WERI-Rb-1 (cell line): Measurements from ENCODE around the gene TSPEAR.
"Not testable (repeated sequence)": the region's sequence is repeated elsewhere in the genome, so short reads cannot be mapped to it uniquely, and the experiment has no call there.

Experiments
- DNase-seq: peaks from one replicate; pipeline ENCODE4 v3.0.0-alpha.2; 2020
- H3K27ac ChIP-seq: fragments of 250-450 bp; sonication (Bioruptor Pico); 2 replicates; pipeline ENCODE4 v1.5.1; 2020; ENCODE audit warnings: mild to moderate bottlenecking, moderate library complexity
- H3K27me3 ChIP-seq: fragments of 250-450 bp; sonication (Bioruptor Pico); 2 replicates; pipeline ENCODE4 v1.5.1; 2021; ENCODE audit warnings: mild to moderate bottlenecking, low read depth, moderate library complexity; ENCODE audit not compliant: insufficient read depth, severe bottlenecking
- H3K36me3 ChIP-seq: fragments of 250-450 bp; sonication (Bioruptor Pico); 2 replicates; pipeline ENCODE4 v1.5.1; 2020; ENCODE audit warnings: mild to moderate bottlenecking, moderate library complexity
- H3K4me3 ChIP-seq: 2 replicates; pipeline ENCODE4 v1.5.1; 2011; ENCODE audit warnings: low read depth, mild to moderate bottlenecking, control low read depth, low read length
- H3K9me3 ChIP-seq: fragments of 250-450 bp; sonication (Bioruptor Pico); 2 replicates; pipeline ENCODE4 v1.5.1; 2021; ENCODE audit warnings: mild to moderate bottlenecking, moderate library complexity; ENCODE audit not compliant: severe bottlenecking
- TF ChIP-seq, protein P1 (sequence below): IDR thresholded peaks from 2 replicates; pipeline ENCODE4 v1.5.1; 2011; ENCODE audit warnings: low read depth, mild to moderate bottlenecking, control low read depth, inconsistent platforms, low read length

The TSPEAR gene

DNA sequence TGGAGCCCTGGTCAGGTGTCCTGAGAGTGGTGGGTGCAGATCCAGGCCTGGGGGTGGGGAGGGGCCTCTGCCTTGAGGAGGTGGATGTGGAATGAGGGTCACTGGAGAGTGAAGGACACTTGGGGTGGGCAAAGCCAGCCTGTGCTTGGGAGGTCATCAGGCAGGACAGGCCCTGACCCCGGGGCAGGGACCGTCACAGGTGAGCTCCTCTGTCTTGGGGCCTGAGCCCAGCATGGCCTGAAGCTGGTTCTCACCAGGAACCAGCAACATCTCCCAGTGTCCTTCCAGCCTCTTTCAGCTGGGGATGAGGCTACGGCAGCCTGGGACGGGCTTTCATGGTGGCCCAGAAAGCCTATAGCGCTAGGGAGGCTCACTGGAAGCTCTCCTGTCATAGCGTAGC lies 159.2 kb downstream of the TSPEAR start:
- no peak for DNase-seq
- TF ChIP-seq, protein P1, sequence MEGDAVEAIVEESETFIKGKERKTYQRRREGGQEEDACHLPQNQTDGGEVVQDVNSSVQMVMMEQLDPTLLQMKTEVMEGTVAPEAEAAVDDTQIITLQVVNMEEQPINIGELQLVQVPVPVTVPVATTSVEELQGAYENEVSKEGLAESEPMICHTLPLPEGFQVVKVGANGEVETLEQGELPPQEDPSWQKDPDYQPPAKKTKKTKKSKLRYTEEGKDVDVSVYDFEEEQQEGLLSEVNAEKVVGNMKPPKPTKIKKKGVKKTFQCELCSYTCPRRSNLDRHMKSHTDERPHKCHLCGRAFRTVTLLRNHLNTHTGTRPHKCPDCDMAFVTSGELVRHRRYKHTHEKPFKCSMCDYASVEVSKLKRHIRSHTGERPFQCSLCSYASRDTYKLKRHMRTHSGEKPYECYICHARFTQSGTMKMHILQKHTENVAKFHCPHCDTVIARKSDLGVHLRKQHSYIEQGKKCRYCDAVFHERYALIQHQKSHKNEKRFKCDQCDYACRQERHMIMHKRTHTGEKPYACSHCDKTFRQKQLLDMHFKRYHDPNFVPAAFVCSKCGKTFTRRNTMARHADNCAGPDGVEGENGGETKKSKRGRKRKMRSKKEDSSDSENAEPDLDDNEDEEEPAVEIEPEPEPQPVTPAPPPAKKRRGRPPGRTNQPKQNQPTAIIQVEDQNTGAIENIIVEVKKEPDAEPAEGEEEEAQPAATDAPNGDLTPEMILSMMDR: no peak
- Histone ChIP-seq H3K27me3 (no peaks in the 10 kb centered on the region), H3K36me3 (no peaks in the 10 kb centered on the region), H3K9me3 (peaks cover 20% of the 10 kb centered on the region), H3K27ac (no peak overlapping the region), H3K4me3 (no peak overlapping the region)

DNA sequence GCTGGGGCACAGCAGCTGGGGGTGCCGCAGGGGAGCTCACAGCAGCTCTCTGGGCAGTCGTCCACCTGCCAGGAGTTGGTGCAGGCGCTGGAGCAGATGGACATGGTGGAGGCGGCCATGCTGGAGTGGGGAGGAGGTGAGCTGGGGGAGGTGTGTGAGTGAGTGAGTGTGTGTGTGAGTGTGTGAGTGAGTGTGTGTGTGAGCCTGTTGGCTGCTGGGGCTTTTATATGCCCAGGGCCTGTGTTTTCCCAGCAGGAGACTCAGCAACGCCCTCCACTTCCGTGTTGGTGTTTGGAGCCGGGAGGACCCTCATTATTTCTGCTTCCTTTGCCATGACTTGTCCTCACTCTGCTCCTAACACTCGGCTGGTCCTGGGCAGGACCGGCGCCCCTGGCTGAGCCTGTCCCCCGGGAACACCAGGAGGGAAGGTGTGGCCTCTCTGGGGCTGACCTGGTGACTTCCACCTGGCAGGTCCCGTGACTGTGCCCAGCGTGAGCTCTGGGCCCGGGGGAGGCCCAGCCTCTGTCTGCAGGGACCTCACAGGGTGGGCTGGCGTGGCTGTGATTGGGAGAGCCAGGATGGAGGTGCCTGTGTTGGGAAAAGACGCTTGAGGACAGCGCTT lies 159.9 kb downstream of the TSPEAR start, which contains the start of gene KRTAP10-2:
Gene KRTAP10-2, minus strand, starts transcription at position 166 of the 622 bp plus-strand sequence. Its CDS starts 47 bp downstream, at position 119.
- TF ChIP-seq, protein P1: no peak
- DNase-seq: no peak
- Histone ChIP-seq H3K27ac (no peak within 1 kb of the TSS), H3K9me3 (peaks cover 26% of the 10 kb centered on the region), H3K4me3 (no peak within 1 kb of the TSS), H3K36me3 (no peaks in the 10 kb centered on the region), H3K27me3 (no peaks in the 10 kb centered on the region)

DNA sequence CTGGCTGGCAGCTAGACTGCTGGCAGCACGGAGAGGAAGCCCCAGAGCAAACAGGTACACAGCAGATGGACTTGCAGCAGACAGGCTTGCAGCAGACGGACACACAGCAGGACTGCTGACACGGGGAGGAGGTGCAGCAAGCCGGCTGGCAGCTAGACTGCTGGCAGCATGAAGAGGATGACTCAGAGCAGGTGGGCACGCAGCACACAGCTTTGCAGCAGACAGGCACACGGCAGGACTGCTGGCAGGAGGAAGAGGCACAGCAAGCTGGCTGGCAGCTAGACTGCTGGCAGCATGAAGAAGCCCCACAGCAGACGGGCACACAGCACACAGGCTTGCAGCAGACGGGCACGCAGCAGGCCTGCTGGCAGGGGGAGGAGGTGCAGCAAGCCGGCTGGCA lies 160.6 kb downstream of the TSPEAR start:
- DNase-seq: no peak
- Histone ChIP-seq H3K27ac (no peak overlapping the region), H3K9me3 (peaks cover 26% of the 10 kb centered on the region), H3K36me3 (no peaks in the 10 kb centered on the region), H3K27me3 (no peaks in the 10 kb centered on the region), H3K4me3 (no peak overlapping the region)
- TF ChIP-seq, protein P1: no peak

DNA sequence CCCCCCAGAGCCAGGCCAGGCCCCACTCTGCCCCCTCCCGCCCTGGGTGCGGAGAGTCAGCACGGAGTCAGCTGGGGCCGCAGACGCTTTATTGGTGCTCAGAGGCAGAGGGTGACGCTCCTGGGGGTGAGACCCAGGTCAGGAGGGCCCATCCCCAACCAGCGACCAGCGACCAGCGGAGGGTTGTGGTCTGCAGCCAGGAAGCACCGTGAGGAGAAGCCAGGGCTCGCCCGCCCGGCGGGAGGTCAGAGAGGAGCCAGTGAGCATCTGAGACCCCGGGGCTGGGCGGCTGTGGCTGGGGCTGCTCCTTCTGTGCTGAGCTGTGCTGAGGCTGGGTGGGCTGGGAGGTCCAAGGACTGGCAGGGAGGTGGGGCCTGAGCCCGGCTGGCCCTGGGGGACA lies 161.1 kb downstream of the TSPEAR start:
- H3K4me3 ChIP-seq, H3K36me3 ChIP-seq, H3K27me3 ChIP-seq, H3K27ac ChIP-seq: not testable (repeated sequence)
- H3K9me3 ChIP-seq: peaks cover 26% of the 10 kb centered on the region
- DNase-seq: peak; percentile 8

DNA sequence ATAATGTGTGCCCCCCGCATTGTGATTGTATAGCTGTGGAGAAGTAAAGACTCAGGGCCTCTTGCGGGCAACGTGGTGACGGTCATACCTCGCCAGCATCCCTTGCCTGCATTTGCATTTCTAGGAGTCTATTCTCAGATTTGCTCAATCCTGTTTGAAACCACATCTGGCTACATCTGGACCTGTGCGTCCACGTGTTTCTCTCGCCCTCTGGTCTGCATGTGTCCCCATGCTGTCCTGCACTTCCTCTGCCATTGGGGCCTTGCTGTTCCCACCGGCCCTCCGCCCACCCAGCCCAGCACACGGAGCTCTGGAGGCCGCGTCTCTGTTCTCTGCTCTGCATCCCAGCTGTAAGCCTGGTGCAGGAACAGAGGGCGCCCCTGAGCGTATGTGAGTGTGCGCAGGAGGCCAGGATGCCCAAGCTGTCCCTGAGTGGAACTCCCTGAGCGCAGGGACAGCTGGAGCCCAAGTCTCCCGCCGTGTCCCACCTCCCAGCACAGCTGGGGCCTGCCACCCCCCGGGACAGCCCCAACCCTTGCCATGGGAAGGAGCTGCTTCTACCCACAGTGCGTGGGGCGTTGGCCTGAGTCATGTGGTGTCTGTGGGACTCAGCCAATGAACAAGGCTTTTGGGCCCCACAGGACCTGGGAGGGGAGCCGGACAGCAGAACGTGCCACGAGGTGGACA lies 161.7 kb downstream of the TSPEAR start:
- Histone ChIP-seq H3K27me3 (no peaks in the 10 kb centered on the region), H3K27ac (peak overlapping the region; percentile 32; the same call in 1 of the 2 replicates), H3K9me3 (peaks cover 26% of the 10 kb centered on the region), H3K4me3 (no peak overlapping the region), H3K36me3 (no peaks in the 10 kb centered on the region)
- TF ChIP-seq, protein P1: no peak
- peak; percentile 12 for DNase-seq

DNA sequence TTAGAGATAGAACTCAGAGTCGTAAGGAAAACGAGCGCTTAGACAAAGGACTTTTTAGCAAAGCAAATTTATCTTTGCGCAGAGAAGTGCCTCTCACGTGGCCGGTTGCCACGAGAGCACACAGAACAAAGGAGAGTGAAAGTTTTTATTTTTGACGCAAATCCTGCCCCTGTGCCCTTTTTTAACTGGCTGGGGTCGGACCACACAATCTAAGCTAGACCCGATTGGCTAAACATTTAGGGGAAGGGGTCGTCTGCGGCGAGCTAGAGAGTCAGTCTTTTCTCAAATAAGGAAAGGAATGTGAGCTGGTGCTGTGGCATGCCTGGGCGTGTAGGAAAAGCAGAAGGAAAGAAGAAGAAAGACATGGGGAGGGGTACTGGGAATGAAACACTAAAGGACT lies 162.4 kb downstream of the TSPEAR start:
- H3K4me3 ChIP-seq: no peak overlapping the region
- H3K27ac ChIP-seq: peak overlapping the region; percentile 32; the same call in 1 of the 2 replicates
- no peak for DNase-seq
- no peaks in the 10 kb centered on the region for H3K36me3 ChIP-seq
- H3K9me3 ChIP-seq: peaks cover 19% of the 10 kb centered on the region
- H3K27me3 ChIP-seq: no peaks in the 10 kb centered on the region
- TF ChIP-seq, protein P1: no peak
